Measurements from ENCODE around the gene KIAA0825.
"Not testable (repeated sequence)": the region's sequence is repeated elsewhere in the genome, so short reads cannot be mapped to it uniquely, and the experiment has no call there.

The KIAA0825 gene

DNA sequence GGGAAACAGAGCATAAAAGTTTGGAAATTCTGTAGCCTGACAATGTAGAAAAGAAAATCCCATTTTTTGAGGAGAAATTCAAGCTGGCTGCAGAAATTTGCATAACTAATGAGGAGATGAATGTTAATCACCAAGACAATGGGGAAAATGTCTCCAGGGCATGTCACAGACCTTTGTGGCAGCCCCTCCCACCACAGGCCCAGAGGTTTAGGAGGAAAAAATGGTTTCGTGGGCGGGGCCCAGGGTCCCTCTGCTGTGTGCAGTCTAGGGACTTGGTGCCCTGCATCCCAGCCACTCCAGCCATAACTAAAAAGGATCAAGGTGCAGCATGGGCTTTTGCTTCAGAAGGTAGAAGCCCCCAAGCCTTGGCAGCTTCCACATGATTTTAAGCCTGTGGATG, 502.1 kb downstream of the KIAA0825 start:
- not testable (repeated sequence) for DNase-seq (ENCODE audit: low read depth in 3 of 3, low spot score in 1 of 3)

DNA sequence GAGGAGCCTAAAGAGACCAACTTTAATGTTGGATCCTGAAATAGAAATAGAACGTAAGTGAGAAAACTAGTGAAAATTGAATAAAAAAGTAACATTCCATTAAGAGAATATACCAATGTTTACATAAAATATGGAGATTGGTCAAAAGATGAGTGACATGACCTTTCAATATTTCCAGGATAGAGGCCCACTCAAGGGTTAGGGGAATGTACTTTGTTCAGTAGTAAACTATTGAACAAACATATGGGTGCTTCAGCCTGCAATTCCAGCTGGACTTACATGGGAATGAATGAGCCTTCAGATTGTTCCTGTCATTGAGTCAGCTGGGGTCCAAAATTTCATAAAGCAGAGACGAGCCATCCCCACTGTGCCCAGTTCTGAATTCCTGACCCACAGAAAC, 505.3 kb downstream of the KIAA0825 start:
- DNase-seq (ENCODE audit: low read depth in 3 of 3, low spot score in 1 of 3): no peak

DNA sequence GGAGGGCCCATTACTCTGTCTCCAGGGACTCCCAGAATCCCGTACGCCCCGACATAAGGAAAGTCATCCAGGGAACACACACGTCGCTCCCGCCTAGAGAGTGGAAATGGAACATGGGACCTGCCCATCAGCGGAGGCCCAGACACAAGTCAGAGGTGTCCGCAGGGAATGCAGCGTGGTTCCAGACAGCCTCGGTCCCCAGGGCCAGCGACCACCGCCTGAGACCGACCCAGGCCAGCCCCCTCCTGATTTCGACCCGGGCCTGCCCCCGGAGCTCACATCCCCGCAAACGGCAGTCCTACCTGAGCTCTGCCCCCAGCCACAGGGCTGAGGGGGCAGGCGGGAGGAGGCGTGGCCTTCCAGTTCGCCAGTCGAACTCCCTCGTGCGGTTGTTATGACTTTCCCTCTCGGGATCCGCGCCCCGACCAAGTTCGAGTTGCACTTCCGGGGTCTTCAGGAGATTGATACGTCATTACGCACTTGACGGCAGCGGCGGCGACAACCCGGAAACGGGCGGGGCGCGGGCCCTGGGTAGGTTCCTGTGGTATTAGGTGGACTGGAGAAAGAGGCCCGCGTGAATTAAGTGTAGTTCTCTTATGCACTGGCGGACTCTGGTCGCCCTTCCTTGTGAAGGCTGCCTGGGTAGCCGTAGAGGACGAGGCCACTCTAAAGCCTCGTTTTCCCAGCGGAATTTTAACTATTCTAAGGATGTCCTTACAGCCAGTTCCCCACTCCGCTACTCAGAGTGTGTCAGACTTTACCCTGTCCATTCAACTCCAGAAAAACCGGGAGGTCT, 507.0 kb downstream of the KIAA0825 start:
- peak; percentile 62 to 81 (median 79) for DNase-seq (ENCODE audit: low read depth in 3 of 3, low spot score in 1 of 3)

DNA sequence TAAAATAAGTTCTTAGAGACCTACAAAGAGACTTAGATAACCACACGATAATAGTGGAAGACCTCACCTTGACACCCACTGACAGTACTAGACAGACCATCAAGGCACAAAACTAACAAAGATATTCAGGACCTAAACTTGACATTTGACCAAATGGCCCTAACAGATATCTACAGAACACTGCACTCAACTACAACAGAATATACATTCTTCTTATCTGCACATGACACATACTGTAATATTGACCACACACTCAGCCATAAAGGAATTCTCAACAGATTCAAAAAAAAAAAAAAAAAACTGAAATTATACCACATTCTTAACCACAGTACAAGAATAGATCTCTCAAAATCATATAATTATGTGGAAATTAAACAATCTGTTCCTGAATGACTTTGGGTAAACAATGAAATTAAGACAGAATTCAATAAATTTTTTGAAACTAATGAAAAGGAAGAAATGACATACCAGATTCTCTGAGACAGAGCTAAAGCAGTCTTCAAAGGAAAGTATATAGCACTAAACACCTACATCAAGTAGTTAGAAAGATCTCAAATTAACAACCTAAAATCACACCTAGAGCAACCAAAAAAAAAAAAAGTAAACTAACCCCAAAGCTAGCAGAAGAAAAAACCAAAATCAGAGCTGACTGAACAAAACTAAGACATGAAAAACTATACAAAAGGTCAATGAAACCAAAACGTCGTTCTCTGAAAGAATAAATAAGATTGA, 514.7 kb downstream of the KIAA0825 start:
- DNase-seq (ENCODE audit: low read depth in 3 of 3, low spot score in 1 of 3): no peak
